NCI-H1048 (cell line): ENCODE results near the gene PGA5.

ENCODE experiments used
- DNase-seq: peaks from one replicate; lab custom pipeline; 2025; lab: John Stamatoyannopoulos, UW

PGA5 gene

GRCh38 chr11:61267437-61267841 lies 26.5 kb downstream of the PGA5 start:
- no peak for DNase-seq

DNA sequence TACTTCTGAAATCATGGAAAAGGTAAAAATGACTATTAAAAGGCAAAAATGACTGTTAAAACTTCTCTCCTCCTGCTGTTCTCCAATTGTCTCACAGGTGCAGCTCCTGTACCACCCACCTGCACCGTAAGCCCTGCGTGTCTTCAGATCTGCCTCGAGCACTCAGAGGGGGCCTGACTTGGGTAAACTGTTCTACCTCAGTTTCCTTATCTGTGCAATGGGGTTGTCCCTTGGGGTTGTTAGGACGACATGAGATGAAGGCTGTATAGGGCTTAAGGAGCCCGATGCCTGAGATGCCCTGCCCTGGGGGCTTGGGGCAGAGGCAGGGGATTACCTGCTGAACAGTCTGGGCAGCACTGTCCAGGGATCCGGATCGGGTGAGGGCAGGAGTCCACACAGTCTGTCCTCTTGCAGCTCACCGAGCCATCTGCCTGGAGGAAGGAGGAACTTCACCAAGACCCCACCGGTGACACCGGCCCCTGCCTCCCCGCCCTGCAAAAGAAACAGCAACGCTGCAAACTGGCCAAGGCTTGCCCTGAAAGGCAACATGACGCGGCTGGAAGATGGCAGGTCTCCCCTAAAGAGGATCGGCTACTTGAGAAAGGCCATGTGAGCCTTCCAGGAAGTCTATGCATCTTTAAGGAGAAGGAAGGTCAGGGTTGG lies 27.7 kb downstream of the PGA5 start:
- DNase-seq = no peak

- no peak for DNase-seq
Measured at GRCh38 chr11:61270354-61271076, 29.5 kb downstream of the PGA5 start.

- DNase-seq = no peak
Measured at GRCh38 chr11:61272731-61273130, 31.8 kb downstream of the PGA5 start.

DNA sequence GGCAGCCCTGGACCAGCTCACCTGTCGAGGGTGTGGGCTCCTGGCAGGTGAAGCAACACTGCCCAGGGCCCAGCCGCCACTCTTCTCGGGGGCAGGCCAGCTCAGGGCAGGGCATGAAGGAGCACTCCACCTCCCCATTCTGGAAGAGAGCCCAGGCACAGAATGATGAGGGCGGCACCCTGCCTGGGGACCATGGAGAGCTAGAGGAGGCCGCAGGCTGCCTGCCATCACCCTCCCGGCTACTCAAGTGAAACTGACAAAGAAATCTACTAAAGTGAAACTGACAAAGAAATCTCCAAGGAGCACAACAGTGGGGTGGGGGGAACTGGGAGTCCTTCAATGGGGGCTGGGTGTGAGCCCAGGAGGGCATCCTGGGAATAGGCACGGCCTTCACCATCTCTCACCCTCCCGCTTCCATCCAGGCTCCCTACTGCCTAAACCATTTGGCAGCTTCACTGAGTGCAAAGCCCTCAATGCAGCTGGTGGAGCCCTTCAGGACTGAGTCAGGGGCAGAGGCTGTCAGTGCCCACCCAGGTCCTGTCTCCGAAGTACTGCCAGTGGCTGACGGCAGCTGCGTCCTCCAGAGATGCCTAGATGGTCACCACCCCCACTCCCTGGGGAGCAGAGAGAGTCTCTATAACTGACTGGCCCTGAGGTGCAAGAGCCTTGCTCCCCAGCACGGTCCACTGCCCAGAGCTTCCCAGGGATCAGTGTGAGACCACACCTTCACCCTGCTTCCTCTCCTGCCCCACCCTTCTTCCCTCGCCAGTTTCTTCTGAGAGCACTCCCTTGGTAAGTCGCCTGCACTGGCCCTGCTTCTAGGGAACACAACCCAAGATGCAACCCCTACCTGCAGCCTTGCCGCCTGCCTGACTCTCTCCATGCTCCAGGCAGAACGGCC lies 32.5 kb downstream of the PGA5 start:
- no peak for DNase-seq

GRCh38 chr11:61274084-61274483 lies 33.1 kb downstream of the PGA5 start:
- DNase-seq = no peak

GRCh38 chr11:61275191-61275590 lies 34.2 kb downstream of the PGA5 start:
- DNase-seq = no peak

DNA sequence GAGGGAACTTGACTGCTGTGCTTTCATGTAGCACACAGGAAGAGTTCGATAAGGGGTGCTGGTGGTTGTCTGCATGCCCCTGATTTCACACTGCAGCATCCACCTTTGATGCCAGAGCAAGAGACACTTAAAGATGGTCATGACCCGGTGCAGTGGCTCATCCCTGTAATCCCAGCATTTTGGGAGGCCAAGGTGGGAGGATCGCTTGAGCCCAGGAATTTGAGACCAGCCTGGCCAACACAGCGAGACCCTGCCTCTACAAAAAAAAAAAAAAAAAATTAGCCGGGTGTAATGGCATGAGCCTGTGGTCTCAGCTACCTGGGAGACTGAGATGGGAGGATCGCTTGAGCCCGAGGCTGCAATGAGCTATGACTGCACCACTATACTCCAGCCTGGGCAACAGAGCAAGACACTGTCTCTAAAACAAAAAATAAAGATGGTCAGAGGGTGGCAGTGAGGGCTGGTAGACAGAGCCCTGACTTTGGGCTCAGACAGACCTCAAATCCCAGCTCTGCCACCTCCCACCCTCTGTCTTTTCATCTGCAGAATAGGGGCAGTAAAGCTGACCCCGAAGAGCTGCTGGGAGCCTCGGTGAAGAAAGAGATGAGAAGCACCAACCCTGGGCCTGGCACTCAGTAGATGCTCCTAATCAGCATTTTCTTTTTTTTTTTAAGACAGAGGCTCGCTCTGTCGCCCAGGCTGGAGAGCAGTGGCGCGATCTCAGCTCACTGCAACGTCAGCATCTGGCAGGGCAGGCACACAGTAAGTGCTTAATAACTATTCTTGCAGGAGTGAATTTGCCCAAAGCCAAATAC lies 36.4 kb downstream of the PGA5 start:
- DNase-seq = no peak

DNA sequence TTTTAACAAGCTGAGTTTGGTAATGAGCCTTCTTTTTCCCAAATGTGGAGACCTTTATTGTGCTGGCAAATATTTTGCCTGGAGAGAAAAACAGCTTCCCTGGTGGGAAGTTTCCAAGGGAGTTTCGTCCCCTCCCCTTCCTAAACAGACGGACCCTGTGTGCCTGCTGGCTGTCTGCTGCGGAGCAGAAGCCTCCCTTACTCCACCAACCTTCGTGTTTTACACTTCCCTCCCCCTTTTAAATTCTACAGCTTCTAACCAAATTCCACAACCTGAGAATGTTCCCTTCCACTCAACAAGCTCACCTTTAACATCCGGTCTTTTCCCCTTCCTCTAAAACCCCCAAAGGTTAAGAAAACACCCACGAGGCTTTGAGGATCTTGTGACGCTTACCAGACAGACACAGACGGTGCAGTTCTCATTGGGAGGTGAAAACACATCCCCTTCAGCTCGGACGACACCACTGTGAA lies 37.1 kb downstream of the PGA5 start:
- DNase-seq = no peak

DNA sequence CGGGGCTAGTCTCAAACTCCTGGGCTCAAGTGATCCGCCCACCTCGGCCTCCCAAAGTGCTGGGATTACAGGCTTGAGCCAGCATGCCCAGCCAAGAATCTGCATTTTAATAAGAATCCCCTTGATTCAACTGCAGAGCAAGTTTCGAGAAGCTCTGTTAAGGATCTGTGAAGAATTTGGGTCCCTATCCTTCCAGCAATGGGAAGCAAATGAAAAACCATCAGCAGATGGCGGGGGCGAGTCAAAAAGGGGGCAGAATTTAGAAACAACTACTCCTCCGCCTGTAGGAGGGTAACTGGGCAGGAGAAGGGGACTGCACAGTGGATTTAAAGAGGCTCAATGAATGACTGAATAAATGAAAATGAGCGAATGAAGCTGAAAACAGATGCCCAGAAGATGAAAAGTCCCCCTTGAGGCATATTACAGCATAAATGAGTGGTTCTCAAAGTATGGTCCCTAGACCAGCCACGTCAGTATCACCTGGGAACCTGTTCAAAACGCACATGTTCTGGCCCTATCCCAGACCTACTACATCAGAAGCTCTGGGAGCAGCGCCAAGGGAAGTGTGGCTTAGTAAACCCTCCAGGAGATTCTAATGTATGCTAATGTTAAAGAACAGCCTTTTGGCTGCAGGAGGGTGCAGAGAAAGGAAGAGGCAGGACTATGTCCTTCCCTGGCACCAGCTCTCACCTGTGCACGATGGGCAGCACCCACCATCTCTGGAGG lies 39.1 kb downstream of the PGA5 start:
- no peak for DNase-seq

DNA sequence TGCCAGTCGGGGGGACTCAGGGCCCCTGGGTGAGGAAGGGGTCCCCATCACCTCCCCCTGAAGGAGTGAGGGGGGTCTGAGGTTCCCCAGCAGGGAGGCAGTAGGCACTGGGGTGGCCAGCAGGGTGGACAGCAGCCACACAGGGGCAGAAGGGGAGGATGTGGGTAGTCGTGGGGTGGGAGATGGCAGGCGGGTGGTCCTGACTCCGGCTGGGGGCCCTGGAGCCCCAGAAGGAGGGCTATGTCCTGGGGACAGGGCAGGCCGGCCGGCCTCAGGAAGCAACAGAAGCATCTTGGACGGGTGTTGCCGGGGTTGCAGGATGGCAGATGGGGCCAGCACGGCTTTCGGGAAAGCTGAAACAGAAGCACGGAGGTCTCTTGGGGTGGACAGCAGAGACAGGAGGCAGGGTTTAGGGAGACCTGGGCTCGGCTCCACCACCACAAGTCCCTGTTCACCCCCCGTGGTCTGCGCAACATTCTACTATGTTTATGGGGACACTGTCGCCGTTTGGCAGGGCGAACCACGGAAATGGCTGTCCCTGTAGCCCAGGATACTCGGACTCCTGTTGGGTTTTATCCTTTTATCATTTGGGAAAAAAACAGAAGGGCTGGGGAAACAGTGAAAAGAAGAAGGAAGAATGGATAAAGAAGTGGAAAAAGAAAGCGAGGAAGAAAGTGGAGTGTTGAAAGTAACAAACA lies 40.1 kb downstream of the PGA5 start:
- DNase-seq = no peak

DNA sequence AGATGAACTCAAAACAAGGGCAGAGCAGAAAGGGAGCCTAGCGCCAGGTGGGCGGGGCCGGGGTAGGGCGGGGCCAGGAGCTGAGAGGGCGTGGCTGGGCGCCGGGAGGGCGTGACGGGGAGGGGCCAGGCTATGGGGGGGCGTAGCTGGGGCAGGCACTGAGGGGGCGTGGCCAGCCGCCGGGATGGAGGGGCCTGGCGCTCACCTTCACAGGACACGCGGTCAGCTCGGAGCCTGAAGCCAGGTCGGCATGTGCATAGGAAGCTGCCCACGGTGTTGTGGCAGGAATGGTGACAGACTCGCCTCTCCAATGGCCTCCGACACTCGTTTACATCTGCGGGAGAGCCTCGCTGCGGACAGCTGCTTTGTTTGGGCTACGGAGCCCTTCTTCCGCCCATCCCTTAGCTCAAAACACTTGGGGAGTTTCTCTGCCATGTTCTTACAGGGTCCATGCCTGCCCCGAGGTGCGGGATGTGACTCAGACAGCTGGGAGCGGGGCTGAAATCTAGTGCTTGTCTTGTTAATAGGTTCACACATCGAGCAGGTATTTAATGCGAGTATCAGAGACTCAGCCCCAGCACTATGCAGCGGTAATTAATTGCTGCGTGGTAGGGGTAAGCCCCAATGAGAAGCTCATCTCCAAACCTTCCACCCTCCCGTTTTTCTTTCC lies 40.7 kb downstream of the PGA5 start:
- no peak for DNase-seq

DNA sequence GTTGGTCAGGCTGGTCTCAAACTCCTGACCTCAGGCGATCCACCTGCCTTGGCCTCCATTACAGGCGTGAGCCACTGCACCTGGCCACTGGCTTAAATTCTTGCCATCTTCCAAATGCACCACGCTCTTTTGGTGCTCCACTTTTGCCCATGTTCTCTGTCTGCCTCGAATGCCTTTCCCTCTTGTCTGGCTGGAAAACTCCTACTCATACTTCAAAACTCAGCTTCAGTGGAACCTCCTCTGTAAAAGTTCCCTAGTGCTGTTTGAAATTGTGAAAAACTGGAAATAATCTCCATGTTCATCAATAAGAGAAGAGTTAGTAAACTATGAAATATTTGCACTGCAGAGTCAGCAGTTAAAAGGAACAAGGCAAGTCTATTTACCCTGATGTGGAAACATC lies 42.6 kb downstream of the PGA5 start:
- no peak for DNase-seq

DNA sequence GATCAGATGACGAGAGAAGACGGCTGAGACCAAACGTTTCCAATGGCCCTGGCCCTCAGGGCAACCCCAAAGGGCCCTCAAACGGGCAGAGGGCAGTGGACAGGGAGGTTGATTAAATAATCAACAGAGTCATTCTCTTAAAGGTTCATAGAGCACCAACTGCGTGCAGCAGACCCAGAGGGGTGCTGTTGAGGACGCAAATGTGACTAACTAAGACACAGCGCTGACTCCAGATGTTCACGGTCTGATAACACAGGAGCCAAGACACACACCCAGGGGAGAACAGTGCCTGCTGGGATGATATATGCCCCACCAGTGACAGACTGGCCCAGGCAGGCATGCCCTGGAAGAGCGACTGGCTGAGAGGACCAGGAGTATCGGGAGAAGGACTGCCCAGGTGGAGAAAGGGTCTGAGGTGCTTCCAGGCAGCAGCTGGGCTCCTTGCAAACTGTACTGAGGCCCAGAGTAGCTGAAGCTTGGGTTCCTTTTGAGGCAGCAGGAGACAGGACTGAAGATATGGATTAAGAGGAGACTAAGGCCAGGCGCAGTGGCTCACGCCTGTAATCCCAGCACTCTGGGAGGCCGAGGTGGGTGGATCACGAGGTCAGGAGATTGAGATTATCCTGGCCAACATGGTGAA lies 46.5 kb downstream of the PGA5 start:
- no peak for DNase-seq

DNA sequence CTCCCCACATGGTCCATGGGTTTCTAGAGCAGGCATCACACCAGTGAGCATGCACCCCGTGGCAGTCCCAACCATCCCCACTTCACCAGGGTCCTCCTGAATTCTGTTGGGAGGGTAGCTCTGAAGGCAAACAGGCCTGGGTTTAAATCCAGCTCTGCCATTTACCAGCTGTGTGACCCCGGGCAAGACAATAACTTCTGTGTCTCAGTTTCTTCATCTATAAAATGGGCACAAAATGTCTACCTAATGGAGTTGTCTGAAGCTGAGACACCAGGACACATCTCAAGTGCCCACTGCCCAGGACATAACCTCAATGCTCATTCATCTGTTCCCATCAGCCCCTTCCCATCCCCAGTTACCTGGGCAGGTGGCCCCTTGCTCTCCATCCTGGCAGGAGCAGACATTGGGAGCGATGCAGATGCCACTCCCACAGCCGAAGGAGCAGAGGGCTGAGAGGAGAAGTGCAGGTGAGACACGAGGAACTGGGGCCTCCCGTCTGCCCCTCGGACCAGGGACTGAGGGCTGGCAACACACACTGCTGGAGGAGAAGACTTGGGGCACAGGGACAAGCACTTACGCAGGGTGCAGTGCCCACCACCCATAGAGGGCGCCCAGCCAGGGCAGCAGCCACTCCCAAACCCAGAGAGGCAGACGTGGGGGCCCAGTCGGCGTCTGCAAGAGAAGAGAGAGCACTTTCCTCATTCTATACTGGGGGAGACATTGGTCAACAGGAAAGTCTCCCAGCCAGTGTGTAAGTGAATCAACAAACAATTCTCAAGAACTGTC lies 50.1 kb downstream of the PGA5 start:
- DNase-seq = no peak

DNA sequence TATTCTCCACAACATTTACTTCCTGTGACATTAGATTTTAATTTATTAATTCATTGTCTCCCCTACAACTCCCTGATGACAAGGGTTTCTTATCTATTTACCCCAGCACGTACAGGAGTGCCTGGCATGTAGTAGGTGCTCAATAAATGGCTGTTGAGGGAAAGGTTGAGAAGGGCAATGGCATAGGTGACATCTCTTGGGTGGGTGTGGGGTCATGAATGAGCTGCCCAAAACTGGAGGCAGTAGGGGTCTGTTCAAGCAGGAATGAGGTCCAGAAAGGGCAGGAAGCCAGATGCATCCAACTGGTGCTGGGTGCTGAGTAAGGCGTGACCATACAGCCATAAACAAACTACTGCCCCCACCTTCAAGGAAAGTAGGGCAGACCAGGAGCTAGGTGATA lies 51.4 kb downstream of the PGA5 start:
- no peak for DNase-seq

- DNase-seq = no peak
Measured at GRCh38 chr11:61293867-61294716, 53.1 kb downstream of the PGA5 start.
